ENCODE data around the gene FAM149B1.
"Not testable (repeated sequence)": the region's sequence is repeated elsewhere in the genome, so short reads cannot be mapped to it uniquely, and the experiment has no call there.

FAM149B1 gene

DNA sequence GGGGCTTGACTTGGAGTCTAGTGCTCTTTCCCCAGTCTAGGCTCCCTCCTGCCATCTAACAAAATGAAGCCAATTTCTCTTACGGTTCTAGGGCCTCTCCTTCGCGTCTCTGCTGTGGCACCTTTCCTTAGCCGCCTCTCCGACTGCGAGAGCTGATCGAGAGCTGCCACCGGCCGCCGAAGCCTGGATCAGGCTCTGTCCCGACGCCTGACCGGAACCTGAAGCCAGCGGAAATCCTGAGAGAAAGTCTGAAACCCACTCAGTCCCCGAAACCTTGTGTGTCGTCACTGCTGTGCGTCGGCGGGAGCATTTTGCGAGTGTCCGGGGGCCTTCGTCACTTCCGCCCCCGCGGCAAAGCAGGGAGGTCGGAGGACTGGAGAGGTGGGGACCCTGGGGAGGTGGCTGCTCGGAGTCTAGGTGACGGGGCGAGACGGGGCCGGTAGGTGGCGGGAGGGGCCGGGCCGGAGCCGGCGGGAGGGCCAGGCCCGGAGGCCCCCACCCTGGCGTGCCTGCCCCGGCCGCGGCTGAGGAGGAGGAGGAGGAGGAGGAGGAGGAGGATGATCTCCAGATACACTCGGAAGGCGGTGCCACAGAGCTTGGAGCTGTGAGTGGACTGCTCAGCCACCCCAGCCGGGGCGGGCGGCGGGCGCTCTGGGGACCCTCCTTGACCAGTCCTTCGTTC is at the start of gene FAM149B1, which contains the start of gene ECD:
Gene FAM149B1 (plus strand): TSS at position 337 of the 682 bp plus-strand sequence. CDS start 221 bp downstream, at position 558.
Gene ECD (minus strand): TSS at position 226 of the 682 bp plus-strand sequence. CDS start 4,071 bp downstream, outside the sequence.
- DNase-seq, result peak; percentile 70 to 97 (median 90)

DNA sequence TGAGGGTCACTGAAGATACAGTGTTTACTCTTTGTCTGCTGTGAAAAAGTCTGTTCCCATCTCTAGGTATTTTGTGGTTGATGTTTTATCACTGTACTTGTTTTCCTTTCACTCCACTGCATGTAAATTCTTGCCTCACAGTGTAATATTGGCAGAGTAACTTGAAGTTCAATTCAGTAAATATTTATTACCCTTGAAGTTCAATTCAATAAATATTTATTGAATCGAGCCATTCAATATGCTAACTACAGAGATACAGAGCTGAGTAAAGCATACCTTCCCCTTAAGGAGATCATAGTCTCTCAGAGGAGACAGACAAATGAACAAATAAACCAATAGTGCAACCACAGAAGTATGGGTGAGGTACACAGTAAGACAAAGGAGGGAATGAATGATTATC is 48.5 kb upstream of the FAM149B1 start:
- no peak for DNase-seq

DNA sequence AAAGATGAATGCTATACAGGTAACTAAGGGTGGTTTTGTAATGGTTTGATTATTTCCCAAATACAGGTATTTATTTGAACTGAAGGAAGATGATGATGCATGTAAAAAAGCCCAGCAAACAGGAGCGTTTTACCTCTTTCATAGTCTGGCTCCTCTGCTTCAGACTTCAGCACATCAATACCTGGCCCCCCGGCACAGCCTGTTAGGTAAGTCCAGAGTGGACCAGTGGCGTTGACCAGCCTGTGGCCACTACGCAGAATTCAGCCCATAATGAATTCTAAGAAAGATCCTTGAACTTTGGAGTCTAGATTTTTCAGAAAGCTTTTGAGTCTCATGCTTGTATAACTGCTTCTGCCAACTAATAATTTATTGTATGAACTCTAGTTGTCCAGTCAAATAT is 48.0 kb upstream of the FAM149B1 start:
- DNase-seq, result no peak

DNA sequence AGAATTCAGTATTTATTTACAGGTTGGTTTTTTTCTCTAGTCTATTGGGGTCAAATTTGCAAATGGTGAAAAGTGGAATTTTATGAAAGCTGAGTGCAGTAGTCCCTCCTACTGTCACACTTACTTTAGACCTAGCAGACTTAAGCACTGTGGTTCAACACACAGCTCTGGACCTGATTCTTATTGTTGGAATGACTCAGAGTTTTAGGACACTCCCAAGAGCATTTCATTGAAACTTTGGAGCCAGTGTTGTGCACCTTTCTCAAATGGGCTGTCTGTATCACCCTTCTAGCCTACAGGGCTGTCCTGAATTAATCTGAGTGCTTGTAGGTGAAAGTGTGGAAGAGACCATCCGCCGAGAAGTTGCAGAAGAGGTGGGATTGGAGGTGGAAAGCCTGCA is 41.6 kb upstream of the FAM149B1 start:
- no peak for DNase-seq

DNA sequence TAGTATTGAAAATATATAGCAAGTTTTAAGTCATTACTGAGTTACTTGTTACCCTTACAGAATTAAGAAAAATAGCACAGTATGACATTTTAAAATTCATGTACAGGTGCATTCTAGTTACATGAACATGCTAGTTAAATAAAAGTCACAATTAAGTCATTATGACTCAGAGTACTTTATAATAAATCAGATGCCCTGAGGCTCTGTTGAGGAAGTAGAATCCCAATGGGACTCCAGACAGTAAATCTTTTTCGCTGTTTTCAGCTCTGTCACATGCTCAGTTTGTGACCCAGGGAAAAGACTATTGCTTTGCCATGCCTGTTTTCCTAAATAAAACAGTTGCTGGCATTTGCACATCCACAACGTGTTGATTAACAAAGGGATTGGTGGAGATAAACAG is 36.6 kb upstream of the FAM149B1 start:
- DNase-seq, result no peak

DNA sequence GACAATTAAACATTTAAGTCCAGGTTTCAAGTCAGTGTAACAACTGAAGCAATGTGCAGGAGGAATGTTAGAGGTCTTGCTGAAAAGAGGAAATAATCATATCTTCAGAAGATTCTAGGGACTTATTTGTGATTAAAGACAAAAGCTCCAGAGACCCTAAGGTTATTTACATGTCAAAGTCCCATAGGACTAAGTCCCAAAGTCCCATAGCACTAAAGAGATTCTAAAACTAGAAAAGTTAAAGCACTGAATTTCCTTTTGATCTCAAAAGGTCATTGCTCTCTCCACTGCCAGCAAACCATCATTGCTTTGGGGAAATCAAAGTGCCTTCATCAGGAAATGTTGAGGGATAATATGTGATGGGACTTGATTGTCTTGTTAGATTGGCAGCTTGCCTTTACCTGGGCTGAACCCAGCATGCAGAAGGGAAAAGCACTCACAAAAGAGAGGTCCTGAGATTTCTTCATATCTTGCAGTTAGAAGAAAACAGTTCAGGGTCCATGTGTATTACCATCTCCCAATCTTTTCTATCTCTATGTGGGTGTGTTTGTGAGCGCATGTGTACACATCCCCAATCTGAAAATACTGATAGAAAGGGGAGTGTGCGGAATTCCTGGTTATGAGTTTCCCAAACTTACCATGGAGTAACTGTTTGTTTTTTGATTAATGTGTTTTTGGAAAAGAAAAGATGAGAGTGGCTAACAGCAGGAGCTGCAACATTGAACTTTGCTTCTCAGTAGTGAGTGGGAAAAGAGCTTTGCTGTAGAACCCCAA is 35.8 kb upstream of the FAM149B1 start:
- DNase-seq, result no peak

DNA sequence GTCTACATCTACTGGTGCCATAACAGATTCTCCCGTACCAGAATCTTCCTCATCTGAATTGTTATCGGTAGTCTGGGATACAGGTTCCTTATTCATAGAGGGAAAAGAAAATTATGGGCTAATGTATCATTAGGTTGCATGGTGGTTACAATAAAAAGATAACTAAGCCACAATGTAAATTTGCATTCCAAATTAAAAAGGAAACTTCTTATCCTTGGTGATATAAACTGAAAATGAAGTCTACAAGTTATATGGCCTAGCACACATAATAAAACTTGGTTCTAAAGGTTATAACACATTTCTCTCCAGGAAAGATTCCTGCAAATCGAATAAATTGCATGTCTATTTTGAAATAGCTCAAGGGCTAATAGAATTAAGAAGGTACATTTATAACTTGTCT is 33.2 kb upstream of the FAM149B1 start:
- no peak for DNase-seq

DNA sequence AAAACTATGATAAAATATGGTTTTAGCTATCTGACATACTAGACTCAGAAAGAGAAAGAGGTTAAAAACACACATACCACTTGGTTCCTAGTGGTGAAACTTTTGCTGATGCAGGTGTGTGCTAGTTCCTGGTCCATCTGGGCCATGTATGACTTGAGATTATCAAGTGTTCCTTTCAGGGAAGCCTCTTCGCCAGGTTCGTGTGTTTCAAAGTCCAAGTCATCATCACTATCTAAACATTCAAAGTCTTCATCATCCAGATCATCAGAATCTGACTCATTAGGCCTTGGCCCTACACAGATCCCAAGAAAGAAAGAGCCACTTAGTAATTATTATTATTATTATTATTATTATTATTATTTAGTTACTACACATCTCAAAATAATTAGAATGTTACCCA is 31.3 kb upstream of the FAM149B1 start:
- no peak for DNase-seq

DNA sequence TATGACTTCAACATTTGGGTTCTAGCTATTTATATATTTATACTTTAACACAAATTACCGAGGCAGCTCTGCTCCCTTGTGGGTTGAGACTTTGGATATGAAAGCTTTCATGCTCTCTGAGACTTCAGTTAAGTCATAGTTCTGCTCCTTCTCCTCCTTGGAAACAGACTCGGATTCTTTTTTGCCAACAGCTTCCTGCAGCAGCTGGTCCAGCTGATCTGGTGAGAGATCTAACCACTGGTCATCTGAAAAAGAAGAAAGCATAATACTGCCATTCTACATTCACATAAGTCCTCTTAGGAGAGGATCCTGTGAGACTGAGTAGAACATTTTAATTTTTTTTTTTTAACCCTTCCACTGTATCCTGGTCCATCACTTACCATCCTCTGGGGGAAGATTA is 28.7 kb upstream of the FAM149B1 start:
- no peak for DNase-seq

DNA sequence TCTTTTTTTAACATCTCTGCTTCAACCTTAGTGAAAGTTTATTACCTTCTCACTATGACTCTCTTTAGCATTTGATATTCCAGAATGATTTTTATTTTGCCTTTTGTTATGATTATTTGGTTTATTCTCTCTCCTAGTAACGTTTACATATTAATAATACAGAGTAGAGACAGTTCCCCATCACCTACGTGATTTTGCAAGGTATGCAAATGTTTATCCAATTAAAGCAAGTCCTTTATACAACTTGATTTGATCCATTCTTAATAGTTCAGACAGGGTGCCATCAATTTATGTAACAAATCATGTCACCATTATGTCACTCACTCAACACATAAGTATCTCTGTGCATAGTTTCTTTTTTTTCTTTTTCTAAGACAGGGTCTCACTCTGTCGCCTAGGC is 26.3 kb upstream of the FAM149B1 start:
- no peak for DNase-seq

DNA sequence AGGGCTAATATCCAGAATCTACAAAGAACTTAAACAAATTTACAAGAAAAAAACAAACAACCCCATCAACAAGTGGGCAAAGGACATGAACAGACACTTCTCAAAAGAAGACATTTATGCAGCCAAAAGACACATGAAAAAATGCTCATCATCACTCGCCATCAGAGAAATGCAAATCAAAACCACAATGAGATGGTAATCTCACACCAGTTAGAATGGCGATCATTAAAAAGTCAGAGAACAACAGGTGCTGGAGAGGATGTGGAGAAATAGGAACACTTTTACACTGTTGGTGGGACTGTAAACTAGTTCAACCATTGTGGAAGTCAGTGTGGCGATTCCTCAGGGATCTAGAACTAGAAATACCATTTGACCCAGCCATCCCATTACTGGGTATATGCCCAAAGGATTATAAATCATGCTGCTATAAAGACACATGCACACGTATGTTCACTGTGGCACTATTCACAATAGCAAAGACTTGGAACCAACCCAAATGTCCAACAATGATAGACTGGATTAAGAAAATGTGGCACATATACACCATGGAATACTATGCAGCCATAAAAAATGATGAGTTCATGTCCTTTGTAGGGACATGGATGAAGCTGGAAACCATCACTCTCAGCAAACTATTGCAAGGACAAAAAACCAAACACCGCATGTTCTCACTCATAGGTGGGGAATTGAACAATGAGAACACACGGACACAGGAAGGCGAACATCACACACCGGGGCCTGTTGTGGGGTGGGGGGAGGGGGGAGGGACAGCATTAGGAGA is 17.1 kb upstream of the FAM149B1 start:
- DNase-seq, result not testable (repeated sequence)

DNA sequence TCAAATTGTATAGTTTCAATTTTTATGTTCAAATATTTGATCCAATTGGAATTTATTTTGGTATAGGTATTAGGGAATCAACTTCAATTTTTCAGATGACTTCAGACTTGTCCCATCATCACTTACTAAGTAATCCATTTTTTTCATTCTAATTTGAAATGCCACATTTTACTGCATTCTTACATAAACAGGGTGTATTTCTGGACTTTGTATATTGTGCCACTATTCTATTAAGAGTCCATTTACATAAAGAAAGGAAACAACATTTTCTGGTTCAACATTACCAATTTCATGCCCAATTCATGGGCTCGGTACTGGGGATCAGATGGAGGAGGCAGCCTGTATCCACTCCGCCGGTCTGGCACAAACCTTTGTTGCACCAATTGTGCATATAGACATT is 15.9 kb upstream of the FAM149B1 start:
- DNase-seq, result no peak

DNA sequence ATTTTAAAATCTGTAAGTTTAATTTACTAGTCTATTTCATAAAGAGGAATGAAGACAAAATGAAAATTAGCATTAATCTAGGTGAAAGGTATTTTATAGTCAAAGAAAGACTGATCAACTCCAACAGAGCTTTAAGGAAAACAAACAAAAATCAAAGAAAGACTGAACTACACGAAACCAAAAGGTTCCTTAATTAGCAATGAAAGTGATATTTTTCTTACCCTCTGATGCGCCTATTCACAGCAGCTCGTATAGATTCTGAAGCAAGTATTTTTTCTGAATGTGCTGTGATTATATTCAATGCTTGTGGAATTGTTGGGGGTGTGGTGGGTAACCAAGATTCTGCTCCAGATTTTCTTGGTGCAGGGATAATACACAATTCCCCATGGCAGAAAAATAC is 11.9 kb upstream of the FAM149B1 start:
- no peak for DNase-seq

DNA sequence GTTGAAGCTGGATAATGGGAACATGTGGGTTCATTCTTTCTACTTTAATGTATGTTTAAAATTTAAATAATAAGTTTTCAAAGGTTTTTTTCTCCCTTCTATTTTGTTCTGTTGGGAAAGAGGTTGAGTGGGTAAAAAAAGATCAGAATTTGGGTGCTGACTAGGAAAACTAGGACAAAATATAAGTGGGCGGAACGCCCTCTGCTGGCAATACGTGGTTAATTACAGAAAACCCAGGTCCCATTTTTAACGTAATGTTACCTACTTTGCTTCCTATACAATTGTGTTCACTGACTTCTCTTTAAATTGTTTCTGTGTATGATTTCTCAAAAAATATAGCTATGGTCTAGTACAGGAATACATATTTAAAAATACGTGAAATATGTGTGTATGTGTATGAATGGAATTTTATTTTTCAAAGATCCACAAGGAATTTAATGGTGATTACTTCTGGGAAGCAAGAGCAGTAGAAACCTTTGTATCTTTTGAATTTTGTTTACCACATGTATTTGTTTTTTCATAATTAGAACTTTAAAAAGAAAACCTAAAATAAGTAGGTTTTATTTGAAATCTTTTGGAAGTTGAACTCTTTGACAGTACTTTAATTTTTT is 8.8 kb upstream of the FAM149B1 start:
- peak in 29 of 51 donors; percentile 0 to 66 (median 27) for DNase-seq

DNA sequence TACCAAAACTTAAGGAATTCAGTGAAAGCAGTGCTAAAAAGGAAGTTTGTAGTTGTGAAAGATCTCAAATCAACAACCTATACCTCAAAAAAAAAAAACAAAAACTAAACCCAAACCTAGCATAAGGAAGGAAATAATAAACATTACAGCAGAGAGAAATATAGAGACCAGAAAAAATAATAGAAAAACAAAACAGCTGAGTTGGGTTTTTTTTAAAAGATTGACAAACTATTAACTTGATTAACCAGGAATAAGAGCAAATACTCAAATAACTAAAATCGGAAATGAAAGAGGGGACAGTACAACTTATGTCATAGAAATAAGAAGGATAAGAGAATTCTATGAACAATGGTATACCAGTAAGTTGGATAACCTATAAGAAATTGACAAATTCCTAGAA is 6.8 kb upstream of the FAM149B1 start:
- DNase-seq, result no peak

DNA sequence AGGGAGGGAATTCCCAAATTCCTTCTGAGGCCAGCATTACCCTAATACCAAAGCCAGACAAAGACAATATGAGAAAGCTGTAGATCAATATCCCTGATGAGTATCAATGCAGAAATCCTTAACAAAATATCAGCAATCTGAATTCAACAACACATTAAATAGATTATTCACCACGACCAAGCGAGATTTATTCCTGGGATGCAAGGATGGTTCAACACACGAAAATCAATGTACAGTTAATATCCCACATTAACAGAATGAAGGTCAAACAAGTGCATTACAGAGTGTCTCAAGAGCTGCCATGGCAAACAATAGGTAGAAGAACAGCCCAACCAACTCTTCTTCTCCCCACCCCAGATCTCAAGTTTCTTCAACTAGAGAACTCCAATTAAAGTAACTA is 6.3 kb upstream of the FAM149B1 start:
- no peak for DNase-seq

DNA sequence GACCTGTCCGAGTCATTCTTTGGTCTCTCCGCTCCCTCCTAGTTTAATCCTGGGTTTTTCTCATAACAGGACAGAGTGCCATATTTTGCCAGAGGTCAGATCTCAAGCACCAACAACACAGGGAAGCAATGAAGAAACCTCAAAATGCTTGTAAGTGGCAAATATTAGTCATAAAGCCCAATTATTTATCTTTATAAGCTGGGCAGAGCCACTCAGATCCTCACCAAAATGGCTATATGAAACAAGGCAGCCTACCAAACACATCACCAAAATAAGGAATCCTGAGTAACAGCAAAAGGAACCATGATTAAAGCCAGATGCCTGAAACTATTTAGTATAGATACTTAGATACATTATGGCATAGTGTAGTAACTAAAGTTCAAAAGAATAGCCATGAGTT is 4.8 kb upstream of the FAM149B1 start:
- no peak for DNase-seq

DNA sequence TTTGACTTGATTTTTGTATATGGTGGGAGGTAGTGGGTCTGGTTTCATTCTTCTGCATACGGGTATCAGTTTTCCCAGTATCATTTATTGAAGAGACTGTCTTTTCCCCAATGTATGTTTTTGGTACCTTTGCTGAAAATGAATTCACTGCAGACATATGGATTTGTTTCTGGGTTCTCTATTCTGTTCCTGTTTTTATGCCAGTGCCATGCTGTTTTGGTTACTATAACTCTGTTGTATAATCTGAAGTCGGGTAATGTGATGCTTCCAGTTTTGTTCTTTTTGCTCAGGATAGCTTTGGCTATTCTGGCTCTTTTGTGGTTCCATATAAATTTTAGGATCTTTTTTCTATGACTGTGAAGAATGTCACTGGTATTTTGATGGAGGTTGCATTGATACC is 947 bp upstream of the FAM149B1 start:
- no peak for DNase-seq

DNA sequence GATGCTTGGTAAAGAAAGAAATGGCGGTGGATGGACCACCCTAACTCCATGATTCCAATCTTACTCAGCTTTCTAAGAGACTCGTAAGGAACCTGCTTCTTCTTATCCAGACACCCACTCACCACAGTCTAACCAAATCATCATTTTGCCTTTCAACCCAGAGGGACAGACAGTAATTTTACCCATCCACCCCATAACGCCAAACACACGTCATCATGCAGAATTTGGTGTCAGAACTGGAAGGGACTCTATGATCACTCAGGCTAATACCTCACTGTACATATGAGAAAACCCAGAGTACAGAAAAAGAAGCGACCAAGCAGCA is 499 bp upstream of the FAM149B1 start:
- no peak for DNase-seq

DNA sequence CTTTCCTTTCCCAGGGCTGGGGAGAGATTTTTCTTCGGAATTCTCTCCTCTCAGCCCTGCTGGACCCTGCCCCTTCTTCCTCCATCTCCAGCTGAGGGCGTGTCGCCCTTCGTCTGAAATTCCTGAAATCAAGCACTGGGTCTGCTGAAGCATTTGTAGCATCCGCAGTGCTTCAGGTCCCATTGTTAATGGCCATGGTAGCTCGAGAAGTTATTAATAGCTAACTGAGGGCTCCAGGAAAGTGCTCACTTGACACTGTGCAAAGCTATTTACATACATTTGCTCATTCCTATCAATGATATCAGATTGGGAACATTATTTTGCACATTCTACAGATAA is 515 bp downstream of the FAM149B1 start:
- DNase-seq, result peak in 3 of 51 donors; percentile 39 to 84 (median 47)

DNA sequence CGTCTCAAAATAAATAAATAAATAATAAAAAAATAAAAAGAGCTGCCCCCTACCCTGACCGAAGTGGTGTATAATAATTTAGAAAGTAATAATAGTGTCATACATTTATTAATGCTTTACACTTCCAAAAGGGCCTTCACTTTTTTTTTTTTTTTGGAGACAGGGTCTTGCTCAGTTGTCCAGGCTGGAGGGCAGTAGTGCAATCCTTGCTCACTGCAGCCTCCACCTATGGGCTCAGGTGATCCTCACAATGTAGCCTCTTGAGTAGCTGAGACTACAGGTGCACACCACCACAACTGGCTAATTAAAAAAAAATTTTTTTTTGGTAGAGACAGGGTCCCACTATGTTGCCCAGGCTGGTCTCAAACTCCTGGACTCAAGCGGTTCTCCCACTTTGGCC is 1.4 kb downstream of the FAM149B1 start:
- no peak for DNase-seq

DNA sequence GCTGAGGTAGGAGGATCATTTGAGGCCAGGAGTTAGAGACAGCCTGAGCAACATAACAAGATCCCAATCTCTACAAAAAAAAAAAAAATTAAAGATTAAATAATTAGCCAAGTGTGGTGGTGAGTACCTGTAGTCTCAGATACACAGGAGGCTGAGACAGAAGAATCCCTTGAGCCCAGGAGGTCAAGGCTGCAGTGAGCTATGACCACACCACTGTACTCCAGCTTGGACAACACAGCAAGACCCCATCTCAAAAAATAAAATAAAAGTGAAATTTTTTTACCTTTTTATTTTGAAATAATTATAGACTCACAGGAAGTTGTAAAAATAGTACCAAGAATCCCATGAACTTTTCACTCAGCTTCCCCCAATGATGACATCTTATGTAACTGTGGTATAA is 4.9 kb downstream of the FAM149B1 start:
- no peak for DNase-seq
